HG02588 (cell line): ENCODE results near the gene RNF103.

Source experiments
- ATAC-seq: cut with Tn5 transposase; IDR thresholded peaks from one replicate; pipeline ENCODE4 v1.9.1; 2021; ENCODE audit warnings: mild to moderate bottlenecking, moderate library complexity; ENCODE audit not compliant: unreplicated experiment

RNF103 gene

DNA sequence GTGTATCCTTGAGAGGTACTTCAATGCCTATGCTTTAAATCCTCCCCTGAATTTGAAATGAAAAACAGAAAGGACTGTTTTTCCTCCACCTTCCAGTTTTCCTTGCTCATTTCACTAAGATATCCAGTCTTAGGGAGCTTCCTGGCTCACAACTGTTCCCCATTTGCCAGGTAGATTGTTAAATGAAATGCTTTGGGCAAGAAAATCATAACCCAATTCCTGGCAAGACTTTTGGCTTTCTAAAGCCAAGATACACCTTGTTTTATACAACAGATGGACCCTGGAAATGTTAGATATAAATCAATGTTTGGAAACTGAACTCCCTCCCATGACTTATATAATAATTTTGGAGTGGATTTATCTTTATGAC, 56.9 kb downstream of the RNF103 start:
- ATAC-seq, result no peak

DNA sequence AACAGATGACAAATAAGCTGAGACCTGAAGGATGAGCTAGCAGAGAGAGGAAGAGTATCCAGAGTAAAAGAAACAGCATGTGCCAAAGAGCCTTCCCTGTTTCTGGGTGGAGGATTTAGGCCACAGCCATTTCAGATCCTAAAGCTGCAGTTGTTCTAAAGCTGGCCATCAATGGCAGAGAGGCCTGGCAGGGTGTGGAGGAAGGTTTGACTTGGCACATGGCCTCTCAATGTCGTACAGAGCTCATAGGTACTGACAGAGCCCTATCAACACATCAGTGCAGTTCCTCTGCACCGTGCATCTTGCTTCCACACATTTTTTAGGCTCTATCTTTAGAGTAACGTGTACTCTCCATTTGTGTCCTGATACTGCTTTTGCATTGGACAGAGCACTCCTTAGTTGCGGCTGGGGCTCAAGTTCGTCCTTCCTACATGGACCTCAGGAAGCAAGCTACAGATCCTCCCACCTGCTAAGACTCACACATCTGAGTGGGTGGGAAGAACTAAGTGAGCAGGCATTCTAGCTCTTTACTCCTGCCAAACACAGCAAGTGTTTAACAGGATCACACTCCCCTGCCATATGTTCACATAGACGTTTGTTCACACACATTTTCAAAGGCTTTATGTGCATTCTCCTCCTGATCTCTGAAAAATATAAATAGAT, 57.4 kb downstream of the RNF103 start:
- no peak for ATAC-seq

DNA sequence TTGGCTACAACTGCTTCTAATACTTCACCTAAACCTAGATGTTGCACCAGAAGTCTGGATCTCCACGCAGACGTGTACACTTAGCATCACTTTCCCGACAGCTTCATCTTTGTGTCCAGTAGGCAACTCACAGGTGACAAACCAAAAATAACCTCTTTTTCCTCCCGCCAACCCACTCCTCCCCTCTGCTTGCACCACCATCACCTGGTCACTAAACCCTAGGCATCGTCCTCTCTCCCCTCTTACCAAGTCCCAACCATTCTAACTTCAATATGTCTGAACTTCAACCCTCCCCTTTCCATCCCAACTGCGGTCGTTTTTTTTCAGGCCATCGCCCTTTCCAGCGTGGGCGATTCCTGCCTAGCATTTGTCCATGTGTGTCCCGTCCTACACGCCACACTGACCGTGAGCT, 60.0 kb downstream of the RNF103 start:
- no peak for ATAC-seq

DNA sequence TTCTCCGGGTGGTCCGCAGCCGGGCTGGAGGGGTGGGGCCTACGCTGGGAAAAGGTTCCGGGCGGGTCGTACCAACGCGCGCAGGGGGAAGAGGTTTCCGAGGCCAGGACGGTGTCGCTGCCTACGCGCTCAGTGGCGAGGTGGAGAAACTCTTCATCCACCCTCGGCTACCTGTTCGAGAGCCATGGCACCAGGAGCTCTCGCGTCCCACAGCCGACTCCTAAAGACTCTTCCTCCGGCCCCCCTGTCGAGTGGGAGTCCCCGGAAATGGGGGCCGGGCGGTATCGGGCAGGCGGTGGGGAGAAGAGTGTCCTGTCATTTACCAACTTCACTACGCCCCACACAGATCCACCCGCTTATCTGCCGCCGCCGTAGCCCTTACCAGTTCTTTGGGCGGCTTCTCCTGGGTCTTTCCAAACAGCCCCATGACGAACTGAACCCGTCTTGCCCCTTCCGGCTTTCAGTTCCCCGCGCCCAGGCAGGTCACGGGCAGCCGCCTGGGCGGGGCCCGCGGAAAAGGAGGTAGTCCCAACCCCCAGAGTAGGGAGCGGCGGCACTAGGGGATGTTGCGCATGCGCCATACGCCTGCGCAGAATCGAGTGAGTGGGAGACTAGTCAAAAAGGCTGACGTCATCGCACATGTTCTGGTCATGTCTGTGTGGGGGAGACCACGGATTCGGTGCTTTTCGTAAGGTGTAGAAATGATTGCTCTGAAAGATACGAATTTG, 60.6 kb downstream of the RNF103 start, which contains the start of gene CHMP3:
CHMP3 (minus strand) TSS at position 522 of the 728 bp plus-strand sequence; CDS start at position 427, 95 bp downstream.
- peak; percentile 88 for ATAC-seq

DNA sequence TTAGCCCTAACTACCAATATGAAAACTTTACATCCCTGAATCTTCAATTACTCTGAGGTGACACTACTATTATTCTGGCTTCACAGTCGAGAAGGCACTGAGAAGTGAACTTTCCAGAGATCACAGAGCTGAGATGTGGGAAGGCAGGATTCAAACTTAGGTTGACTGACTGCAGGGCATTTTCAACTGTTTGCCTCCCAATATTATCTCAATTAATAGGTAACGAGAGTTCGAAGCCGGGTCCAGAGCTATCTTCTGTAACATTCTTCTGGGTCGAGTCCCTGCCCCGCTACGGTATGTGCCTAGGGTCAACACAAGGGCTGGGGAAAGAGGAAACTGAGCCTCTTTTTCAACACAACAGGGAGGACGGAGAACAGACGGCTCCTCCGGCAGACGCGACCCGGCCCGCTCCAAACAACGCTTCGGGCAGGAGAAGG, 61.2 kb downstream of the RNF103 start:
- ATAC-seq, result no peak

DNA sequence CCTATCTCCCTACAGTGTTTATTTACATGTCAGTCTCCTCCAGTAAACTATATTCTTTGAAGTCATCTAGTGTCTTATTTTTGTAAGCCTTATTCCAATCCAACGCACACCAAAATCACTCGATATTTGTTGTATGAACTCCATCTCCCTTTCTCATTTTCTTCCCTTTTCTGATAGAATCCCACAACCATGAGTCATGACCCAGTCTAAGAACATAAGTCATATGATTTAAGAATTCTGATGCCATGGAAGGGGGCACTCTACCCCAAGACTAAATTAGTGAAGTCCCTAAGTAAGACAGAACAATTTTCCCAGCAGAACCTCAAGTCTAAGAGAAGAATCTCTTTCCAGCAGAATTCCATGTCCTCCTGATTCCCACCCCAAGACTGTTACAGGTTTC, 65.8 kb downstream of the RNF103 start:
- ATAC-seq, result no peak

DNA sequence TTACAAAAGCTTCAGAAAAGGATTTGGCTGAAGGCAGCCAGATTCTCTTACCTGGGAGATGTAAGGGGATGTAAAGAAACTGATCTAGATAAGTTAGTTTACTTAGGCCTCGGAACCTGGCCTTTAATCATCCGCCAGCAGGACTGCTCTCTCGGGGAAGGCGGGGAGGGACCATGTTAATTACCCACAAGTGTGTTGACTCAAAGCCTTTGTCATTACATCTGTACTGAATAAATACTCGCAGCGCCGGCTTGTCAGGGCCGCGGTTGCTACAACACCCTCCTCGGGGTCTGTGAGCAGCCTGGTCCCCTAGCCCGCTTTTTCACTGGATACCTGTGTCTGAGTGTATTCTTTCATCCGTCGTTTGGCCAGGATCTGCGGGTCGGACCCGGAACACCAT, 67.2 kb downstream of the RNF103 start:
- ATAC-seq, result no peak
